A549 treated with GW870086 at 1 μM for 4 hours (cell line): Measurements from ENCODE around the gene AVPR2. TPM values are rescaled to one million over a fixed set of nuclear protein-coding genes. Genes with fewer than 3 reads are reported as not detected.

Experiments
- total RNA-seq: library from RNA; stranded (reverse); fragments of 200-300 nt; extraction: Qiagen RNA extraction; gene quantifications from 5 replicates; pipeline ENCODE4 v1.2.3, GENCODE V29; 2022; ENCODE audit warnings: low read depth

Gene AVPR2
- not detected in 5 replicates for total RNA-seq

GRCh38 chrX:153903991-153904957, at the start of gene AVPR2:
TSS of gene AVPR2 (plus strand) at chrX:153904673. CDS start at chrX:153905146, 473 bp downstream.

GRCh38 chrX:153885968-153886903, 18.2 kb upstream of the AVPR2 start, which contains the start of gene L1CAM:
TSS of gene L1CAM (minus strand) at chrX:153886173. CDS start at chrX:153875836, 10,337 bp downstream.

DNA sequence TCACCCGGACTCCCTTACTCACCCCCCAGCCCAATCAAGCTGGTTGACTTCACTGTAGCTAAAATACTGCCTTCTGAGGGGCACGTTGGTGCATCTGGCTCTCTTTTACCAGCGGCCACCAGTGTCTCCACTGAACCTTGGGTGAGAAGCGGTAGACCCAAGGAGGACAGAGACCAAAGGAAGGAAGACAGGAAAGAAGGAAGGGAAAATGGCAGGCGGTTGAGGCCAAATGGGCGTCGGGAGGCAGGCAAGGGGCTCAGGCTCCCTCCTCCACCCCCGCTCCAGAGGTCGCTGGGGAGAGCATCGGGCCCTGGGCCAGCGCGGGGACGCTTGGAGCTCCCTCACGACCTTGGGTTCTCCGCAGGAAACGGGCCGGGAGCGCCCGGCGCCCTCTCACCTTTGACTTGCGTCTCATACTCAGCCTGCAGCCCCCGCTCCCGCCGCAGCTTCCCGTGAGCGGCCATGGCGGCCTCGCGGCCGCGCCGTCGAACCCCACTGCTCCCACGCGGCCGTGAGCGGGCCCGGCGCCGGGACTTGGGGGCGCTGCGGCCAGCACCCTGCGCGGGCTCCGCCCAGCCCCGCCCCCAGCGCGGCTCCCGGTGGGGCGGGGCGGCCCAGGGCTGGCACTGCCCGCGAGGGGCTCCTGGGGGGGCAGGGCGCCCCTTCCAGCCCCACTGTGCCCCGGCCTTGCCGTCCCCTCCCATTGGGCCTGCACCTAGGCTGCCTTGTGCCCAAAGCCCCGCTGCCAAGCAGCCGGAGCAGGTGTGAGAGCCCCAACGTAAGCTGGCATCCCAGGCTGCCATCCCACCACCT, 21.5 kb downstream of the AVPR2 start, which contains the start of gene ARHGAP4:
Gene ARHGAP4 (minus strand): TSS at position 526 of the 813 bp plus-strand sequence. CDS start 62 bp downstream, at position 464.

DNA sequence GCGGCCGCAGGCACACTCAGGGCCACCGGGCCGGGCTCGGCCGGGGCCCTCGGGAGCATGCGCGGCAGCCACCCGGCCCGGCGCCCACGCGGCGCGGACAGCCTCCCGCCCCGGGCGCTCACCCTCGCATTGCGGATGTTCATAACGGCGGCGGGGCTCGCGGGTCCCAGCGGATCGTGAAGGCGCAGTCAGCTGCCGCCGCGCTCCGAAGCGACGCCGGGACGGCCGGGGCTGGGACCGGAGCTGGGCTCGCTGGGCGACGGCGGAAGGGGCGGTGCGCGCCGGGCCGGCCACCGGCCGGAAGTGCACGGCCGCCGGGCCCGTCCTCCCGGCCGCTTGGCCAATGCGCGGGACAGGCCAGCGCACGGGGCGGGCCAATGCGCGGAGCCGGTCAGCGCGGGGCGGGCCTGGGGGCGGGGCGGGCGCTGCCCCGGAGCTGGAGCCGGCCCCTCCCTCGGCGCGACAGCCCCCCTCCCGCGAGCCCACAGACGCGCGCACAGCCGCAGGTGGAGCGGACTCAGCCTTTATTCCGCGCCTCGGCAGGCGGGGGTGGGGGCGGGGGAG, 30.4 kb downstream of the AVPR2 start, which contains the start of gene NAA10:
Gene NAA10 (minus strand): TSS at position 276 of the 564 bp plus-strand sequence. CDS start 133 bp downstream, at position 143.

GRCh38 chrX:153944140-153944799, 39.8 kb downstream of the AVPR2 start, which contains the start of gene RENBP:
TSS of gene RENBP (minus strand) at chrX:153944643. CDS start at chrX:153944610, 33 bp downstream.

Other genes with a start within 250 kb of the AVPR2 start
- gene PNCK, start 230.9 kb upstream of the AVPR2 start, total RNA-seq, result 0.13 to 0.31 TPM (median 0.24 TPM) in 4 of 5 replicates, not detected in the other
- 11.3 to 13.3 TPM (median 11.9 TPM) in 5 replicates for gene SLC6A8, start 216.7 kb upstream of the AVPR2 start, total RNA-seq
- 350 to 420 TPM (median 366 TPM) in 5 replicates for gene BCAP31, start 180.3 kb upstream of the AVPR2 start, total RNA-seq
- gene ABCD1, start 179.8 kb upstream of the AVPR2 start, total RNA-seq, result 2.3 to 4.7 TPM (median 3.6 TPM) in 5 replicates
- 2.4 to 4.3 TPM (median 3.6 TPM) in 5 replicates for gene PLXNB3, start 140.4 kb upstream of the AVPR2 start, total RNA-seq
- gene SRPK3, start 123.6 kb upstream of the AVPR2 start, total RNA-seq, result not detected in 5 replicates
- gene IDH3G, start 110.3 kb upstream of the AVPR2 start, total RNA-seq, result 58.5 to 62.8 TPM (median 59.4 TPM) in 5 replicates
- 399 to 451 TPM (median 405 TPM) in 5 replicates for gene SSR4, start 110.0 kb upstream of the AVPR2 start, total RNA-seq
- gene PDZD4, start 74.1 kb upstream of the AVPR2 start, total RNA-seq, result 2.2 to 4.1 TPM (median 3.4 TPM) in 5 replicates
- gene L1CAM, start 18.5 kb upstream of the AVPR2 start, total RNA-seq, result 16.7 to 20.3 TPM (median 17.5 TPM) in 5 replicates
- 0.80 to 2.0 TPM (median 1.2 TPM) in 5 replicates for gene ARHGAP4, start 21.6 kb downstream of the AVPR2 start, total RNA-seq
- gene NAA10, start 30.4 kb downstream of the AVPR2 start, total RNA-seq, result 194 to 251 TPM (median 220 TPM) in 5 replicates
- gene RENBP, start 40.0 kb downstream of the AVPR2 start, total RNA-seq, result 0.09 to 0.29 TPM (median 0.14 TPM) in 4 of 5 replicates, not detected in the other
- 32.7 to 37.9 TPM (median 37.7 TPM) in 5 replicates for gene HCFC1, start 67.1 kb downstream of the AVPR2 start, total RNA-seq
- 4.8 to 7.7 TPM (median 6.3 TPM) in 5 replicates for gene TMEM187, start 68.1 kb downstream of the AVPR2 start, total RNA-seq
- gene IRAK1, start 115.2 kb downstream of the AVPR2 start, total RNA-seq, result 196 to 229 TPM (median 217 TPM) in 5 replicates
- gene MECP2, start 193.0 kb downstream of the AVPR2 start, total RNA-seq, result 17.6 to 22.6 TPM (median 18.4 TPM) in 5 replicates
- not detected in 5 replicates for gene OPN1LW, start 239.6 kb downstream of the AVPR2 start, total RNA-seq